HG02938 (cell line): ENCODE data around the gene SKIDA1.
"Not testable (repeated sequence)": the region's sequence is repeated elsewhere in the genome, so short reads cannot be mapped to it uniquely, and the experiment has no call there.

Experiments
- ATAC-seq: cut with Tn5 transposase; IDR thresholded peaks from one replicate; pipeline ENCODE4 v1.9.1; 2021; ENCODE audit warnings: mild to moderate bottlenecking, moderate library complexity; ENCODE audit not compliant: unreplicated experiment

The SKIDA1 gene

GRCh38 chr10:21525367-21526187 lies at the start of gene SKIDA1:
TSS of gene SKIDA1 (minus strand) at chr10:21525682. CDS start at chr10:21517822, 7,860 bp downstream.
- ATAC-seq = peak; percentile 45

GRCh38 chr10:21574514-21574913 lies 49.0 kb upstream of the SKIDA1 start:
- ATAC-seq = not testable (repeated sequence)

GRCh38 chr10:21572578-21572977 lies 47.1 kb upstream of the SKIDA1 start:
- no peak for ATAC-seq

- ATAC-seq = no peak
These were observed 45.5 kb upstream of the SKIDA1 start for GRCh38 chr10:21570761-21571521.

GRCh38 chr10:21558984-21559383 lies 33.5 kb upstream of the SKIDA1 start:
- not testable (repeated sequence) for ATAC-seq

GRCh38 chr10:21556527-21556926 lies 31.0 kb upstream of the SKIDA1 start:
- ATAC-seq = no peak

- no peak for ATAC-seq
These were observed 27.2 kb upstream of the SKIDA1 start for GRCh38 chr10:21552638-21553037.

GRCh38 chr10:21547246-21547645 lies 21.8 kb upstream of the SKIDA1 start:
- no peak for ATAC-seq

GRCh38 chr10:21540701-21541100 lies 15.2 kb upstream of the SKIDA1 start:
- ATAC-seq = not testable (repeated sequence)

GRCh38 chr10:21536874-21537273 lies 11.4 kb upstream of the SKIDA1 start:
- ATAC-seq = no peak

- ATAC-seq = not testable (repeated sequence)
These were observed 10.5 kb upstream of the SKIDA1 start for GRCh38 chr10:21535976-21536375.

GRCh38 chr10:21535494-21535965 lies 10.0 kb upstream of the SKIDA1 start:
- no peak for ATAC-seq

GRCh38 chr10:21534604-21535493 lies 9.4 kb upstream of the SKIDA1 start:
- ATAC-seq = peak; percentile 35

GRCh38 chr10:21534280-21534586 lies 8.8 kb upstream of the SKIDA1 start:
- ATAC-seq = no peak

GRCh38 chr10:21533467-21534279 lies 8.2 kb upstream of the SKIDA1 start, which contains the start of gene MLLT10:
TSS of gene MLLT10 (plus strand) at chr10:21534232. CDS start at chr10:21534645, 413 bp downstream.
- peak; percentile 72 for ATAC-seq

- no peak for ATAC-seq
These were observed 7.4 kb upstream of the SKIDA1 start for GRCh38 chr10:21532694-21533466.

GRCh38 chr10:21531164-21531563 lies 5.7 kb upstream of the SKIDA1 start:
- ATAC-seq = no peak

- ATAC-seq = no peak
These were observed 5.2 kb upstream of the SKIDA1 start for GRCh38 chr10:21530641-21531040.

GRCh38 chr10:21530168-21530567 lies 4.7 kb upstream of the SKIDA1 start:
- ATAC-seq = no peak
